Nephron (organoid): ENCODE results near the gene PIGL.

Experiments
- H3K27ac Mint-ChIP-seq, 3 experiments: 2 replicates each; pipeline ENCODE4 v1.8.0; 2020; ENCODE audit warnings: mixed read lengths in 3 of 3, mild to moderate bottlenecking in 2 of 3, moderate library complexity in 1 of 3
- H3K27me3 Mint-ChIP-seq: 2 replicates; pipeline ENCODE4 v1.8.0; 2021; ENCODE audit warnings: low read depth, mild to moderate bottlenecking, moderate library complexity, mixed read lengths
- H3K36me3 Mint-ChIP-seq: 2 replicates; pipeline ENCODE4 v1.8.0; 2020; ENCODE audit warnings: low read depth, mixed read lengths
- H3K4me1 Mint-ChIP-seq: 2 replicates; pipeline ENCODE4 v1.8.0; 2020; ENCODE audit warnings: mixed read lengths
- H3K4me3 Mint-ChIP-seq, 3 experiments: 2 replicates each; pipeline ENCODE4 v1.8.0; 2020; ENCODE audit warnings: mild to moderate bottlenecking in 3 of 3, mixed read lengths in 3 of 3, moderate library complexity in 2 of 3
- H3K9me3 Mint-ChIP-seq: 2 replicates; pipeline ENCODE4 v1.8.0; 2020; ENCODE audit warnings: mixed read lengths
- CTCF ChIP-seq, 3 experiments: fragments of 200-600 bp; sonication (generic); IDR thresholded peaks; one replicate each; pipeline ENCODE4 v1.5.0; 2021; ENCODE audit warnings: antibody characterized with exemption in 3 of 3; ENCODE audit not compliant: unreplicated experiment in 3 of 3

PIGL gene

GRCh38 chr17:16319969-16320368, 103.0 kb downstream of the PIGL start:
- no peak for TF ChIP-seq CTCF (IDR thresholded peaks at IDR 0.05; ENCODE audit: unreplicated experiment in 3 of 3)

GRCh38 chr17:16322636-16323035, 105.6 kb downstream of the PIGL start:
- peaks cover 26% of the 10 kb centered on the region for H3K36me3 Mint-ChIP-seq
- no peaks in the 10 kb centered on the region for H3K27me3 Mint-ChIP-seq
- H3K9me3 Mint-ChIP-seq: peaks cover 2% of the 10 kb centered on the region
- H3K4me3 Mint-ChIP-seq: no peak overlapping the region
- H3K4me1 Mint-ChIP-seq: no peaks in the 10 kb centered on the region
- H3K27ac Mint-ChIP-seq: no peak overlapping the region
- TF ChIP-seq CTCF (IDR thresholded peaks at IDR 0.05; ENCODE audit: unreplicated experiment in 3 of 3): no peak

More at GRCh38 chr17:16319969-16320368, 103.0 kb downstream of the PIGL start:
- H3K4me3 Mint-ChIP-seq: no peak overlapping the region
- H3K4me1 Mint-ChIP-seq: no peaks in the 10 kb centered on the region
- no peak overlapping the region for H3K27ac Mint-ChIP-seq
- peaks cover 37% of the 10 kb centered on the region for H3K36me3 Mint-ChIP-seq
- H3K27me3 Mint-ChIP-seq: no peaks in the 10 kb centered on the region
- H3K9me3 Mint-ChIP-seq: peaks cover 2% of the 10 kb centered on the region

- H3K27me3 Mint-ChIP-seq: no peaks in the 10 kb centered on the region
- H3K27ac Mint-ChIP-seq: no peak overlapping the region
- H3K36me3 Mint-ChIP-seq: peaks cover 20% of the 10 kb centered on the region
- no peak overlapping the region for H3K4me3 Mint-ChIP-seq
- H3K9me3 Mint-ChIP-seq: peaks cover 2% of the 10 kb centered on the region
- peaks cover 7% of the 10 kb centered on the region for H3K4me1 Mint-ChIP-seq
- TF ChIP-seq CTCF (IDR thresholded peaks at IDR 0.05; ENCODE audit: unreplicated experiment in 3 of 3): no peak
Measured at GRCh38 chr17:16325964-16326363, 109.0 kb downstream of the PIGL start.

GRCh38 chr17:16327018-16327417, 110.0 kb downstream of the PIGL start:
- H3K27me3 Mint-ChIP-seq: no peaks in the 10 kb centered on the region
- H3K36me3 Mint-ChIP-seq: peaks cover 20% of the 10 kb centered on the region
- H3K27ac Mint-ChIP-seq: no peak overlapping the region
- peaks cover 7% of the 10 kb centered on the region for H3K4me1 Mint-ChIP-seq
- peaks cover 2% of the 10 kb centered on the region for H3K9me3 Mint-ChIP-seq
- H3K4me3 Mint-ChIP-seq: no peak overlapping the region
- no peak for TF ChIP-seq CTCF (IDR thresholded peaks at IDR 0.05; ENCODE audit: unreplicated experiment in 3 of 3)

- no peaks in the 10 kb centered on the region for H3K27me3 Mint-ChIP-seq
- peaks cover 11% of the 10 kb centered on the region for H3K36me3 Mint-ChIP-seq
- no peak overlapping the region for H3K27ac Mint-ChIP-seq
- H3K9me3 Mint-ChIP-seq: no peaks in the 10 kb centered on the region
- peaks cover 7% of the 10 kb centered on the region for H3K4me1 Mint-ChIP-seq
- no peak overlapping the region for H3K4me3 Mint-ChIP-seq
- no peak for TF ChIP-seq CTCF (IDR thresholded peaks at IDR 0.05; ENCODE audit: unreplicated experiment in 3 of 3)
Measured at GRCh38 chr17:16328997-16329396, 112.0 kb downstream of the PIGL start.

- Mint-ChIP-seq H3K4me1 (peaks cover 7% of the 10 kb centered on the region), H3K36me3 (peaks cover 7% of the 10 kb centered on the region), H3K4me3 (no peak overlapping the region), H3K9me3 (no peaks in the 10 kb centered on the region), H3K27me3 (no peaks in the 10 kb centered on the region), H3K27ac (no peak overlapping the region)
- no peak for TF ChIP-seq CTCF (IDR thresholded peaks at IDR 0.05; ENCODE audit: unreplicated experiment in 3 of 3)
Measured at GRCh38 chr17:16329519-16330271, 112.7 kb downstream of the PIGL start.
